Colonic mucosa (tissue), 4 donors: Measurements from ENCODE around the gene B4GALT4. TPM values are rescaled to one million over a fixed set of nuclear protein-coding genes. Genes with fewer than 3 reads are reported as not detected.
A peak's percentile ranks its signal among the peaks of the same experiment; 100 is the strongest.
"Not testable (repeated sequence)": the region's sequence is repeated elsewhere in the genome, so short reads cannot be mapped to it uniquely, and the experiment has no call there.

ENCODE experiments used
- DNase-seq: peaks from one replicate; pipeline ENCODE4 v3.0.0-alpha.2; 2020
- H3K27ac ChIP-seq: fragments of 200-600 bp; one replicate; pipeline ENCODE4 v1.8.0; 2021
- H3K27me3 ChIP-seq: fragments of 200-600 bp; one replicate; pipeline ENCODE4 v1.8.0; 2021
- H3K36me3 ChIP-seq: fragments of 200-600 bp; one replicate; pipeline ENCODE4 v1.8.0; 2021
- H3K4me1 ChIP-seq: fragments of 200-600 bp; one replicate; pipeline ENCODE4 v1.8.0; 2021; ENCODE audit warnings: mild to moderate bottlenecking
- H3K4me3 ChIP-seq: fragments of 200-600 bp; one replicate; pipeline ENCODE4 v1.8.0; 2021
- H3K9ac ChIP-seq, 2 donors: one replicate each; pipeline ENCODE4 v1.7.0; 2013; ENCODE audit warnings: control low read depth in 2 of 2, low read depth in 2 of 2, low read length in 2 of 2
- H3K9me3 ChIP-seq: fragments of 200-600 bp; one replicate; pipeline ENCODE4 v1.8.0; 2021
- CTCF ChIP-seq: fragments of 200-600 bp; IDR thresholded peaks from one replicate; pipeline ENCODE4 v1.8.0; 2022; ENCODE audit warnings: antibody characterized with exemption, mild to moderate bottlenecking
- intact Hi-C: fragments of 100-400 bp; cut with DNase I; formaldehyde crosslinking; loops from one replicate; pipeline ENCODE4 v1.14.1; 2022
- total RNA-seq, 2 donors: library from RNA; stranded (reverse); fragmentation: NEBNext Ultra II Directional in 1 of 2; extraction: Animal tissue kit (Norgen Biotek cat#: 25700) in 1 of 2; gene quantifications; one replicate each; pipeline ENCODE4 v1.2.1, GENCODE V29; 2021
- donor health status: healthy.
- donor health status: DM: no; HTN: no; CAD: no.
- donor health status: DM: no; HTN: no; CAD: no.

Gene B4GALT4
- total RNA-seq, 2 donors from 2014 or later: 43.1 to 54.5 TPM

- intact Hi-C loops: no loop called here
- no peaks in the 10 kb centered on the region for H3K27me3 ChIP-seq
- peak; percentile 66 for DNase-seq
- H3K4me3 ChIP-seq: no peak overlapping the region
- H3K27ac ChIP-seq: peak overlapping the region; percentile 4
- TF ChIP-seq CTCF: no peak
- H3K9me3 ChIP-seq: no peaks in the 10 kb centered on the region
- no peak overlapping the region for H3K9ac ChIP-seq
- H3K4me1 ChIP-seq: no peaks in the 10 kb centered on the region
- no peaks in the 10 kb centered on the region for H3K36me3 ChIP-seq
Observed at GRCh38 chr3:119175872-119176756, 64.6 kb downstream of the B4GALT4 start.

GRCh38 chr3:119173325-119173724 lies 67.4 kb downstream of the B4GALT4 start, which contains the start of gene UPK1B:
TSS of gene UPK1B (plus strand) at chr3:119173598. CDS start at chr3:119186742, 13,144 bp downstream.
- Histone ChIP-seq H3K27me3 (no peaks in the 10 kb centered on the region), H3K9ac (no peak within 1 kb of the TSS), H3K9me3 (no peaks in the 10 kb centered on the region), H3K36me3 (no peaks in the 10 kb centered on the region), H3K27ac (no peak within 1 kb of the TSS), H3K4me1 (no peaks in the 10 kb centered on the region), H3K4me3 (no peak within 1 kb of the TSS)
- intact Hi-C loops: no loop called here
- no peak for DNase-seq
- no peak for TF ChIP-seq CTCF

DNA sequence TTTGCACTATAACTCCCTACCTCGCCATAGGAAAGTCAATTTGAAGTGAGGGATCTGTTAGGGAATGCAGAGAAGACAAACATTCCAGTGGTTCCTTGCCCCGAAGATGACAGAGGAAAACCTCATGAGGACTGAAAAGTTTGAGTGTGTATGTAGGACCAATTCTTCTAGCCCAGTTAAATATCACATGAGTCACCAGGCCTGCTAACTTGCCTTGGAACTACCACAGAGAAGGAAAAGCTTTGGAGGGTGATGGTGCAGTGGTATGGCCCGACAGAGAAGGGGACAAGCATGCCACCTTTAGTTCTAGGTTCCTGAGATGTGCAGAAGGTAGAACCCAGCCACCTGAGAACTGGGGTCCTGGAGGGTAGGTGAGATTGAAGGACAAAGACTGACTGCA lies 69.9 kb downstream of the B4GALT4 start:
- no peak for DNase-seq
- no peak overlapping the region for H3K4me3 ChIP-seq
- no peak for TF ChIP-seq CTCF
- H3K9ac ChIP-seq: no peak overlapping the region
- H3K9me3 ChIP-seq: no peaks in the 10 kb centered on the region
- no peaks in the 10 kb centered on the region for H3K36me3 ChIP-seq
- no peak overlapping the region for H3K27ac ChIP-seq
- H3K27me3 ChIP-seq: no peaks in the 10 kb centered on the region
- no peaks in the 10 kb centered on the region for H3K4me1 ChIP-seq
- intact Hi-C loops: no loop called here

DNA sequence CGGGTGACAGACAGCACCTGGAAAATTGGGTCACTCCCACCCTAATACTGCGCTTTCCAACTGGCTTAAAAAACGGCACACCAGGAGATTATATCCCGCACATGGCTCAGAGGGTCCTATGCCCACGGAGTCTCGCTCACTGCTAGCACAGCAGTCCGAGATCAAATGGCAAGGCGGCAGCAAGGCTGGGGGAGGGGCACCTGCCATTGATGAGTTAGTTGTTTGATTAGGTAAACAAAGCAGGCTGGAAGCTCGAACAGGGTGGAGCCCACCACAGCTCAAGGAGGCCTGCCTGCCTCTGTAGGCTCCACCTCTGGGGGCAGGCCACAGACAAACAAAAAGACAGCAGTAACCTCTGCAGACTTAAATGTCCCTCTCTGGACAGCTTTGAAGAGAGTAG lies 75.9 kb downstream of the B4GALT4 start:
- H3K9ac ChIP-seq, H3K27me3 ChIP-seq, H3K4me1 ChIP-seq, H3K4me3 ChIP-seq, H3K9me3 ChIP-seq, intact Hi-C loops, H3K36me3 ChIP-seq, DNase-seq, H3K27ac ChIP-seq: not testable (repeated sequence)

Other genes with a start within 250 kb of the B4GALT4 start
- gene IGSF11, start 206.0 kb downstream of the B4GALT4 start, total RNA-seq: under 1 TPM; 0.22 to 0.50 TPM
- not detected for gene TEX55, start 94.7 kb downstream of the B4GALT4 start, total RNA-seq
- not detected for gene UPK1B, start 67.3 kb downstream of the B4GALT4 start, total RNA-seq
- gene ARHGAP31, start 53.5 kb upstream of the B4GALT4 start, total RNA-seq: 1 to 10 TPM; 6.5 to 8.9 TPM
- gene TMEM39A, start 222.7 kb upstream of the B4GALT4 start, total RNA-seq: 10 to 100 TPM; 37.4 to 48.8 TPM
- gene POGLUT1, start 228.1 kb upstream of the B4GALT4 start, total RNA-seq: 10 to 100 TPM; 11.2 to 14.8 TPM